Uterus (tissue), 4 donors: ENCODE data around the gene RHOH. TPM values are rescaled to one million over a fixed set of nuclear protein-coding genes. Genes with fewer than 3 reads are reported as not detected.

Source experiments
- DNase-seq, 2 donors: peaks; one replicate each; pipeline ENCODE4 v3.0.0-alpha.2; 2019 to 2020
- H3K27ac ChIP-seq, 2 donors: fragments of 200-600 bp; sonication (generic); 1 replicate in 1 of 2; 2 replicates in 1 of 2; pipeline ENCODE4 v1.5.1; 2016 to 2018
- H3K27me3 ChIP-seq, 2 donors: fragments of 200-600 bp; sonication (generic); one replicate each; pipeline ENCODE4 v1.5.1; 2018 to 2019; ENCODE audit warnings: control low read depth in 1 of 2
- H3K36me3 ChIP-seq, 2 donors: fragments of 200-600 bp; sonication (generic); one replicate each; pipeline ENCODE4 v1.5.1; 2019; ENCODE audit warnings: control low read depth in 1 of 2
- H3K4me1 ChIP-seq, 2 donors: fragments of 200-600 bp; sonication (generic); one replicate each; pipeline ENCODE4 v1.5.1; 2018 to 2019; ENCODE audit warnings: control low read depth in 1 of 2
- H3K4me3 ChIP-seq, 2 donors: fragments of 200-600 bp; sonication (generic); 1 replicate in 1 of 2; 2 replicates in 1 of 2; pipeline ENCODE4 v1.5.1; 2018 to 2019; ENCODE audit warnings: mild to moderate bottlenecking in 1 of 2
- H3K9me3 ChIP-seq, 2 donors: fragments of 200-600 bp; sonication (generic); one replicate each; pipeline ENCODE4 v1.5.1; 2019; ENCODE audit warnings: control low read depth in 1 of 2
- CTCF ChIP-seq, 4 experiments: fragments of 200-600 bp in 2 of 4; fragments of 450-650 bp in 2 of 4; sonication (generic) in 2 of 4; IDR thresholded peaks; one replicate each; pipeline ENCODE4 v1.5.1; 2016 to 2019; ENCODE audit warnings: antibody characterized with exemption in 4 of 4, mild to moderate bottlenecking in 2 of 4, moderate library complexity in 1 of 4
- POLR2A ChIP-seq, 2 donors: fragments of 450-650 bp; IDR thresholded peaks; one replicate each; pipeline ENCODE4 v1.6.1; 2016; ENCODE audit warnings: antibody characterized with exemption in 2 of 2, mild to moderate bottlenecking in 1 of 2, moderate library complexity in 1 of 2
- intact Hi-C: fragments of 100-400 bp; cut with DNase I; formaldehyde crosslinking; loops from one replicate; pipeline ENCODE4 v1.15.1; 2023; ENCODE audit warnings: low total_unique reads
- total RNA-seq, 4 donors: library from RNA; depleted of rRNA in 3 of 4; stranded (reverse); fragments of >200 nt in 3 of 4; gene quantifications; one replicate each; pipeline versions ENCODE4 v1.1.0 to v1.2.4, GENCODE V29; 2014 to 2023
- donor health status: DM: yes; HTN: yes; CAD: no.

Gene RHOH
- total RNA-seq, 4 donors from 2014 or later: 1.5 to 37.1 (median 3.0) TPM

- H3K27me3 ChIP-seq: no peaks in the 10 kb centered on the region
- H3K36me3 ChIP-seq: no peaks in the 10 kb centered on the region
- intact Hi-C loops: no loop called here
- H3K4me3 ChIP-seq: no peak overlapping the region
- H3K4me1 ChIP-seq: no peaks in the 10 kb centered on the region
- H3K9me3 ChIP-seq: no peaks in the 10 kb centered on the region
- no peak for DNase-seq
- H3K27ac ChIP-seq: no peak overlapping the region
- TF ChIP-seq POLR2A (IDR thresholded peaks at IDR 0.05): no peak
- TF ChIP-seq CTCF (IDR thresholded peaks at IDR 0.05): no peak
These were observed 39.4 kb upstream of the RHOH start for GRCh38 chr4:40157436-40157835.

- DNase-seq: no peak
- TF ChIP-seq CTCF (IDR thresholded peaks at IDR 0.05) (no peak), POLR2A (IDR thresholded peaks at IDR 0.05) (no peak)
- Histone ChIP-seq H3K27ac (no peak overlapping the region), H3K4me1 (no peaks in the 10 kb centered on the region), H3K9me3 (no peaks in the 10 kb centered on the region), H3K36me3 (no peaks in the 10 kb centered on the region), H3K4me3 (no peak overlapping the region), H3K27me3 (no peaks in the 10 kb centered on the region)
- intact Hi-C loops: no loop called here
These were observed 36.6 kb upstream of the RHOH start for GRCh38 chr4:40160258-40160657.

- Histone ChIP-seq H3K4me1 (no peaks in the 10 kb centered on the region), H3K27ac (no peak overlapping the region), H3K9me3 (no peaks in the 10 kb centered on the region), H3K27me3 (no peaks in the 10 kb centered on the region), H3K4me3 (no peak overlapping the region), H3K36me3 (no peaks in the 10 kb centered on the region)
- TF ChIP-seq POLR2A (IDR thresholded peaks at IDR 0.05): no peak
- TF ChIP-seq CTCF (IDR thresholded peaks at IDR 0.05): no peak
- DNase-seq: no peak
- intact Hi-C loops: no loop called here
These were observed 32.4 kb upstream of the RHOH start for GRCh38 chr4:40164459-40164858.

- intact Hi-C loops: no loop called here
- Histone ChIP-seq H3K27me3 (no peaks in the 10 kb centered on the region), H3K36me3 (no peaks in the 10 kb centered on the region), H3K9me3 (no peaks in the 10 kb centered on the region), H3K4me3 (no peak overlapping the region), H3K27ac (no peak overlapping the region), H3K4me1 (no peaks in the 10 kb centered on the region)
- DNase-seq: no peak
- TF ChIP-seq CTCF (IDR thresholded peaks at IDR 0.05) (no peak), POLR2A (IDR thresholded peaks at IDR 0.05) (no peak)
These were observed 30.9 kb upstream of the RHOH start for GRCh38 chr4:40165916-40166315.

GRCh38 chr4:40168070-40168469, 28.8 kb upstream of the RHOH start:
- H3K36me3 ChIP-seq: no peaks in the 10 kb centered on the region
- no peak for TF ChIP-seq CTCF (IDR thresholded peaks at IDR 0.05)
- TF ChIP-seq POLR2A (IDR thresholded peaks at IDR 0.05): no peak
- no peak for DNase-seq
- H3K27ac ChIP-seq: no peak overlapping the region
- intact Hi-C loops: no loop called here
- H3K9me3 ChIP-seq: no peaks in the 10 kb centered on the region
- H3K4me1 ChIP-seq: no peaks in the 10 kb centered on the region
- no peak overlapping the region for H3K4me3 ChIP-seq
- H3K27me3 ChIP-seq: no peaks in the 10 kb centered on the region
